SK-N-SH treated with all-trans-retinoic acid at 6 μM for 48 hours (cell line): ENCODE data around the gene ALK.

Source experiments
- ATAC-seq: fragments of 200-7000 bp; cut with Tn5 transposase; 3 replicates; pipeline ENCODE4 v1.9.1; 2020; ENCODE audit warnings: mild to moderate bottlenecking, moderate library complexity
- BACH2 ChIP-seq: fragments of 250-450 bp; sonication (Bioruptor Pico); IDR thresholded peaks from 2 replicates; pipeline ENCODE4 v1.9.0; 2021; ENCODE audit warnings: mild to moderate bottlenecking, borderline replicate concordance
- CREB5 ChIP-seq: fragments of 250-450 bp; sonication (Bioruptor Pico); IDR thresholded peaks from 2 replicates; pipeline ENCODE4 v1.5.1; 2020; ENCODE audit warnings: low read depth, mild to moderate bottlenecking, moderate library complexity
- CSDC2 ChIP-seq: fragments of 250-450 bp; sonication (Bioruptor Pico); IDR thresholded peaks from 2 replicates; pipeline ENCODE4 v1.5.0; 2020; ENCODE audit warnings: mild to moderate bottlenecking, moderate library complexity
- GLIS3 ChIP-seq: fragments of 250-450 bp; sonication (Bioruptor Pico); IDR thresholded peaks from 2 replicates; pipeline ENCODE4 v1.5.0; 2020; ENCODE audit warnings: mild to moderate bottlenecking, moderate library complexity
- ISL1 ChIP-seq: fragments of 250-450 bp; sonication (Bioruptor Pico); IDR thresholded peaks from 2 replicates; pipeline ENCODE4 v2.1.2; 2022; ENCODE audit warnings: mild to moderate bottlenecking, moderate library complexity
- OSR1 ChIP-seq: fragments of 250-450 bp; sonication (Bioruptor Pico); IDR thresholded peaks from 2 replicates; pipeline ENCODE4 v1.8.0; 2022; ENCODE audit warnings: moderate library complexity, mild to moderate bottlenecking, inconsistent platforms
- PATZ1 ChIP-seq: fragments of 250-450 bp; sonication (Bioruptor Pico); IDR thresholded peaks from 2 replicates; pipeline ENCODE4 v1.8.0; 2020; ENCODE audit warnings: mild to moderate bottlenecking, moderate library complexity, borderline replicate concordance
- PPARA ChIP-seq: fragments of 250-450 bp; sonication (Bioruptor Pico); IDR thresholded peaks from 2 replicates; pipeline ENCODE4 v1.5.0; 2020; ENCODE audit warnings: mild to moderate bottlenecking, borderline replicate concordance
- RARB ChIP-seq: fragments of 250-450 bp; sonication (Bioruptor Pico); IDR thresholded peaks from 2 replicates; pipeline ENCODE4 v1.8.0; 2021; ENCODE audit warnings: mild to moderate bottlenecking, moderate library complexity
- SNAI2 ChIP-seq: fragments of 250-450 bp; sonication (Bioruptor Pico); IDR thresholded peaks from 2 replicates; pipeline ENCODE4 v1.5.0; 2020; ENCODE audit warnings: mild to moderate bottlenecking, moderate library complexity
- TCF4 ChIP-seq: fragments of 250-450 bp; sonication (Bioruptor Pico); IDR thresholded peaks from 2 replicates; pipeline ENCODE4 v1.8.0; 2021; ENCODE audit warnings: mild to moderate bottlenecking, moderate library complexity, borderline replicate concordance
- TOX ChIP-seq: fragments of 250-450 bp; sonication (Bioruptor Pico); IDR thresholded peaks from 2 replicates; pipeline ENCODE4 v1.8.0; 2021; ENCODE audit warnings: mild to moderate bottlenecking, moderate library complexity, borderline replicate concordance
- TSHZ2 ChIP-seq: fragments of 250-450 bp; sonication (Bioruptor Pico); IDR thresholded peaks from 2 replicates; pipeline ENCODE4 v1.5.0; 2020; ENCODE audit warnings: mild to moderate bottlenecking, moderate library complexity
- ZC3H10 ChIP-seq: fragments of 250-450 bp; sonication (Bioruptor Pico); IDR thresholded peaks from 2 replicates; pipeline ENCODE4 v1.5.1; 2021; ENCODE audit warnings: mild to moderate bottlenecking, moderate library complexity
- ZFP3 ChIP-seq: fragments of 250-450 bp; sonication (Bioruptor Pico); IDR thresholded peaks from 2 replicates; pipeline ENCODE4 v1.5.0; 2020; ENCODE audit warnings: mild to moderate bottlenecking, moderate library complexity
- ZFP30 ChIP-seq: fragments of 450-650 bp; formaldehyde crosslinking; IDR thresholded peaks from 2 replicates; pipeline ENCODE4 v1.5.0; 2022; ENCODE audit warnings: mild to moderate bottlenecking, moderate library complexity
- ZNF565 ChIP-seq: fragments of 450-650 bp; formaldehyde crosslinking; conservative IDR thresholded peaks from 2 replicates; pipeline ENCODE4 v1.5.0; 2020; ENCODE audit warnings: low read depth, mild to moderate bottlenecking, moderate library complexity
- ZNF70 ChIP-seq: fragments of 450-650 bp; formaldehyde crosslinking; IDR thresholded peaks from 2 replicates; pipeline ENCODE4 v1.5.0; 2020; ENCODE audit warnings: mild to moderate bottlenecking, moderate library complexity

The ALK gene

GRCh38 chr2:29224693-29225551 lies 696.5 kb downstream of the ALK start:
- ATAC-seq = peak; percentile 4; the same call in 2 of the 3 replicates
- TF ChIP-seq RARB (CRISPR knock-in tag) (no peak), OSR1 (CRISPR knock-in tag) (no peak), CREB5 (CRISPR knock-in tag) (no peak), ZFP30 (CRISPR knock-in tag) (no peak)

GRCh38 chr2:29223851-29224692 lies 697.3 kb downstream of the ALK start:
- ATAC-seq = peak; percentile 69
- no peak for TF ChIP-seq GLIS3 (CRISPR knock-in tag)

- TF ChIP-seq ZNF565 (CRISPR knock-in tag) (no peak), TSHZ2 (CRISPR knock-in tag) (no peak), PATZ1 (CRISPR knock-in tag) (no peak), ZFP3 (CRISPR knock-in tag) (no peak), SNAI2 (CRISPR knock-in tag) (no peak), ISL1 (CRISPR knock-in tag) (no peak), RARB (CRISPR knock-in tag) (no peak), OSR1 (CRISPR knock-in tag) (no peak), TCF4 (CRISPR knock-in tag) (no peak), TOX (CRISPR knock-in tag) (no peak), BACH2 (CRISPR knock-in tag) (no peak), PPARA (CRISPR knock-in tag) (no peak), ZC3H10 (CRISPR knock-in tag) (no peak), CSDC2 (CRISPR knock-in tag) (no peak), CREB5 (CRISPR knock-in tag) (no peak), ZNF70 (CRISPR knock-in tag) (no peak)
- ATAC-seq = no peak
Measured at GRCh38 chr2:29223257-29223656, 698.1 kb downstream of the ALK start.
